Measurements from ENCODE around the gene ZNF335.

Gene ZNF335

DNA sequence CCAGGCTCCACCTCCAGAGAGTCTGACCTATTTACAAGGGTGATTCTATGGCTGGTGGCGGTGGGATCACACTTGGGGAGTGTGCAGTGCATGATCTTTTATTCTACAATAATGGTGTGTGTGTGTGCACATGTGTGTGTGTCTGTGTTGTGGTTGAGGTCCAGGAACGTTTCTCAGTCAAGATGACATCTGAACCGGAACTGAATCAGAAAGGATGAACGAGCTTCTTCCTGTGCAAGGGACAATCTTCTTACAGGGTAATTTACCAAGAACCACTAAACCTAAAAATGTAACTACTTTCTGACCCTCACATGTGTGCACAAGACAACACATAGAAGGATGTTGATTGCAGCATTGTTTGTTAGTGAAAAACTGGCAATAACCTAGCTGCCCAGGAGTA, 45.3 kb upstream of the ZNF335 start:
- TF ChIP-seq PPARA (CRISPR knock-in tag; IDR thresholded peaks at IDR 0.05; ENCODE audit: borderline replicate concordance) (no peak), ZNF8 (CRISPR knock-in tag; IDR thresholded peaks at IDR 0.05) (no peak), ZNF565 (CRISPR knock-in tag; conservative IDR thresholded peaks at IDR 0.05; ENCODE audit: low read depth) (no peak), OSR1 (CRISPR knock-in tag; IDR thresholded peaks at IDR 0.05) (no peak), BACH2 (CRISPR knock-in tag; IDR thresholded peaks at IDR 0.05; ENCODE audit: borderline replicate concordance) (no peak), TOX (CRISPR knock-in tag; IDR thresholded peaks at IDR 0.05; ENCODE audit: borderline replicate concordance) (no peak), TCF4 (CRISPR knock-in tag; IDR thresholded peaks at IDR 0.05; ENCODE audit: borderline replicate concordance) (no peak), RARB (CRISPR knock-in tag; IDR thresholded peaks at IDR 0.05) (no peak), ZFP30 (CRISPR knock-in tag; IDR thresholded peaks at IDR 0.05) (no peak), ZFP3 (CRISPR knock-in tag; IDR thresholded peaks at IDR 0.05) (no peak)
- TF ChIP-seq, protein P1, sequence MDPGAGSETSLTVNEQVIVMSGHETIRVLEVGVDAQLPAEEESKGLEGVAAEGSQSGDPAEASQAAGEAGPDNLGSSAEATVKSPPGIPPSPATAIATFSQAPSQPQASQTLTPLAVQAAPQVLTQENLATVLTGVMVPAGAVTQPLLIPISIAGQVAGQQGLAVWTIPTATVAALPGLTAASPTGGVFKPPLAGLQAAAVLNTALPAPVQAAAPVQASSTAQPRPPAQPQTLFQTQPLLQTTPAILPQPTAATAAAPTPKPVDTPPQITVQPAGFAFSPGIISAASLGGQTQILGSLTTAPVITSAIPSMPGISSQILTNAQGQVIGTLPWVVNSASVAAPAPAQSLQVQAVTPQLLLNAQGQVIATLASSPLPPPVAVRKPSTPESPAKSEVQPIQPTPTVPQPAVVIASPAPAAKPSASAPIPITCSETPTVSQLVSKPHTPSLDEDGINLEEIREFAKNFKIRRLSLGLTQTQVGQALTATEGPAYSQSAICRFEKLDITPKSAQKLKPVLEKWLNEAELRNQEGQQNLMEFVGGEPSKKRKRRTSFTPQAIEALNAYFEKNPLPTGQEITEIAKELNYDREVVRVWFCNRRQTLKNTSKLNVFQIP (CRISPR knock-in tag; IDR thresholded peaks at IDR 0.05; ENCODE audit: borderline replicate concordance, low read depth) = no peak
- TF ChIP-seq, protein P2, sequence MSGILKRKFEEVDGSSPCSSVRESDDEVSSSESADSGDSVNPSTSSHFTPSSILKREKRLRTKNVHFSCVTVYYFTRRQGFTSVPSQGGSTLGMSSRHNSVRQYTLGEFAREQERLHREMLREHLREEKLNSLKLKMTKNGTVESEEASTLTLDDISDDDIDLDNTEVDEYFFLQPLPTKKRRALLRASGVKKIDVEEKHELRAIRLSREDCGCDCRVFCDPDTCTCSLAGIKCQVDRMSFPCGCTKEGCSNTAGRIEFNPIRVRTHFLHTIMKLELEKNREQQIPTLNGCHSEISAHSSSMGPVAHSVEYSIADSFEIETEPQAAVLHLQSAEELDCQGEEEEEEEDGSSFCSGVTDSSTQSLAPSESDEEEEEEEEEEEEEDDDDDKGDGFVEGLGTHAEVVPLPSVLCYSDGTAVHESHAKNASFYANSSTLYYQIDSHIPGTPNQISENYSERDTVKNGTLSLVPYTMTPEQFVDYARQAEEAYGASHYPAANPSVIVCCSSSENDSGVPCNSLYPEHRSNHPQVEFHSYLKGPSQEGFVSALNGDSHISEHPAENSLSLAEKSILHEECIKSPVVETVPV (CRISPR knock-in tag; IDR thresholded peaks at IDR 0.05) = no peak
- no peak for ATAC-seq

GRCh38 chr20:46014517-46015396, 42.8 kb upstream of the ZNF335 start:
- no peak for ATAC-seq
- no peak for TF ChIP-seq ZFP30 (CRISPR knock-in tag; IDR thresholded peaks at IDR 0.05)
- TF ChIP-seq ZNF565 (CRISPR knock-in tag; conservative IDR thresholded peaks at IDR 0.05; ENCODE audit: low read depth) = no peak
- no peak for TF ChIP-seq ZNF8 (CRISPR knock-in tag; IDR thresholded peaks at IDR 0.05)

- peak; percentile 85 for ATAC-seq
- no peak for TF ChIP-seq ZC3H10 (CRISPR knock-in tag; IDR thresholded peaks at IDR 0.05)
- TF ChIP-seq ARNTL (CRISPR knock-in tag; IDR thresholded peaks at IDR 0.05; ENCODE audit: borderline replicate concordance, low read depth) = no peak
- no peak for TF ChIP-seq GLIS3 (CRISPR knock-in tag; IDR thresholded peaks at IDR 0.05)
- TF ChIP-seq CSDC2 (CRISPR knock-in tag; IDR thresholded peaks at IDR 0.05) = no peak
- no peak for TF ChIP-seq PPARA (CRISPR knock-in tag; IDR thresholded peaks at IDR 0.05; ENCODE audit: borderline replicate concordance)
- TF ChIP-seq SNAI2 (CRISPR knock-in tag; IDR thresholded peaks at IDR 0.05) = no peak
- no peak for TF ChIP-seq BACH2 (CRISPR knock-in tag; IDR thresholded peaks at IDR 0.05; ENCODE audit: borderline replicate concordance)
- TF ChIP-seq TOX (CRISPR knock-in tag; IDR thresholded peaks at IDR 0.05; ENCODE audit: borderline replicate concordance) = no peak
- TF ChIP-seq ZFP3 (CRISPR knock-in tag; IDR thresholded peaks at IDR 0.05) = no peak
- TF ChIP-seq, protein P3, sequence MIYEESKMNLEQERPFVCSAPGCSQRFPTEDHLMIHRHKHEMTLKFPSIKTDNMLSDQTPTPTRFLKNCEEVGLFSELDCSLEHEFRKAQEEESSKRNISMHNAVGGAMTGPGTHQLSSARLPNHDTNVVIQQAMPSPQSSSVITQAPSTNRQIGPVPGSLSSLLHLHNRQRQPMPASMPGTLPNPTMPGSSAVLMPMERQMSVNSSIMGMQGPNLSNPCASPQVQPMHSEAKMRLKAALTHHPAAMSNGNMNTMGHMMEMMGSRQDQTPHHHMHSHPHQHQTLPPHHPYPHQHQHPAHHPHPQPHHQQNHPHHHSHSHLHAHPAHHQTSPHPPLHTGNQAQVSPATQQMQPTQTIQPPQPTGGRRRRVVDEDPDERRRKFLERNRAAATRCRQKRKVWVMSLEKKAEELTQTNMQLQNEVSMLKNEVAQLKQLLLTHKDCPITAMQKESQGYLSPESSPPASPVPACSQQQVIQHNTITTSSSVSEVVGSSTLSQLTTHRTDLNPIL (CRISPR knock-in tag; IDR thresholded peaks at IDR 0.05; ENCODE audit: low read depth) = no peak
- no peak for TF ChIP-seq TCF4 (CRISPR knock-in tag; IDR thresholded peaks at IDR 0.05; ENCODE audit: borderline replicate concordance)
- no peak for TF ChIP-seq ESRRG (CRISPR knock-in tag; IDR thresholded peaks at IDR 0.05)
- no peak for TF ChIP-seq ZNF565 (CRISPR knock-in tag; conservative IDR thresholded peaks at IDR 0.05; ENCODE audit: low read depth)
Observed at GRCh38 chr20:46013829-46014516, 42.0 kb upstream of the ZNF335 start.

DNA sequence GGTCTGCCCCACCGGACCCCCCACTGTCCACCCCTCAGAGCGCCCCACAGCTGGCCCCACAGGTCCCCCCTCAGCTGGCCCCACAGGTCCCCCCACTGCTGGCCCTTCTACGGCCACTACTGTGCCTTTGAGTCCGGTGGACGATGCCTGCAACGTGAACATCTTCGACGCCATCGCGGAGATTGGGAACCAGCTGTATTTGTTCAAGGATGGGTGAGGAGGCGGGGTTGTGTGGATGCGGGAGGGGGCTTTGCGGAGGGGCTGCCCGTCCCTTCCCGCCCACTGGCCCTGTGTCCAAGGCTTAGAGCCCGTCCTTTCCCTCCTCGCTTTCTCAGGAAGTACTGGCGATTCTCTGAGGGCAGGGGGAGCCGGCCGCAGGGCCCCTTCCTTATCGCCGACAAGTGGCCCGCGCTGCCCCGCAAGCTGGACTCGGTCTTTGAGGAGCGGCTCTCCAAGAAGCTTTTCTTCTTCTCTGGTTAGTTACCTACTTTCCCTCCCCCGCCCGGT, 41.4 kb upstream of the ZNF335 start:
- no peak for ATAC-seq
- TF ChIP-seq ESRRG (CRISPR knock-in tag; IDR thresholded peaks at IDR 0.05) (no peak), CSDC2 (CRISPR knock-in tag; IDR thresholded peaks at IDR 0.05) (no peak), ZNF565 (CRISPR knock-in tag; conservative IDR thresholded peaks at IDR 0.05; ENCODE audit: low read depth) (no peak), ZNF70 (CRISPR knock-in tag; IDR thresholded peaks at IDR 0.05) (no peak), ZFP3 (CRISPR knock-in tag; IDR thresholded peaks at IDR 0.05) (no peak), SNAI2 (CRISPR knock-in tag; IDR thresholded peaks at IDR 0.05) (no peak), TOX (CRISPR knock-in tag; IDR thresholded peaks at IDR 0.05; ENCODE audit: borderline replicate concordance) (no peak), RARB (CRISPR knock-in tag; IDR thresholded peaks at IDR 0.05) (no peak), ISL1 (CRISPR knock-in tag; IDR thresholded peaks at IDR 0.05) (no peak), OSR1 (CRISPR knock-in tag; IDR thresholded peaks at IDR 0.05) (no peak), ZFP30 (CRISPR knock-in tag; IDR thresholded peaks at IDR 0.05) (no peak), ZC3H10 (CRISPR knock-in tag; IDR thresholded peaks at IDR 0.05) (no peak), GLIS3 (CRISPR knock-in tag; IDR thresholded peaks at IDR 0.05) (no peak), ARNTL (CRISPR knock-in tag; IDR thresholded peaks at IDR 0.05; ENCODE audit: borderline replicate concordance, low read depth) (no peak)
- TF ChIP-seq, protein P4, sequence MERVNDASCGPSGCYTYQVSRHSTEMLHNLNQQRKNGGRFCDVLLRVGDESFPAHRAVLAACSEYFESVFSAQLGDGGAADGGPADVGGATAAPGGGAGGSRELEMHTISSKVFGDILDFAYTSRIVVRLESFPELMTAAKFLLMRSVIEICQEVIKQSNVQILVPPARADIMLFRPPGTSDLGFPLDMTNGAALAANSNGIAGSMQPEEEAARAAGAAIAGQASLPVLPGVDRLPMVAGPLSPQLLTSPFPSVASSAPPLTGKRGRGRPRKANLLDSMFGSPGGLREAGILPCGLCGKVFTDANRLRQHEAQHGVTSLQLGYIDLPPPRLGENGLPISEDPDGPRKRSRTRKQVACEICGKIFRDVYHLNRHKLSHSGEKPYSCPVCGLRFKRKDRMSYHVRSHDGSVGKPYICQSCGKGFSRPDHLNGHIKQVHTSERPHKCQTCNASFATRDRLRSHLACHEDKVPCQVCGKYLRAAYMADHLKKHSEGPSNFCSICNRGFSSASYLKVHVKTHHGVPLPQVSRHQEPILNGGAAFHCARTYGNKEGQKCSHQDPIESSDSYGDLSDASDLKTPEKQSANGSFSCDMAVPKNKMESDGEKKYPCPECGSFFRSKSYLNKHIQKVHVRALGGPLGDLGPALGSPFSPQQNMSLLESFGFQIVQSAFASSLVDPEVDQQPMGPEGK (CRISPR knock-in tag; IDR thresholded peaks at IDR 0.05; ENCODE audit: borderline replicate concordance) = no peak
- TF ChIP-seq, protein P1 (CRISPR knock-in tag; IDR thresholded peaks at IDR 0.05; ENCODE audit: borderline replicate concordance, low read depth) = no peak
- TF ChIP-seq, protein P3 (CRISPR knock-in tag; IDR thresholded peaks at IDR 0.05; ENCODE audit: low read depth) = no peak
